ENCODE results near the gene TMPRSS4.
"Not testable (repeated sequence)": the region's sequence is repeated elsewhere in the genome, so short reads cannot be mapped to it uniquely, and the experiment has no call there.

Gene TMPRSS4

DNA sequence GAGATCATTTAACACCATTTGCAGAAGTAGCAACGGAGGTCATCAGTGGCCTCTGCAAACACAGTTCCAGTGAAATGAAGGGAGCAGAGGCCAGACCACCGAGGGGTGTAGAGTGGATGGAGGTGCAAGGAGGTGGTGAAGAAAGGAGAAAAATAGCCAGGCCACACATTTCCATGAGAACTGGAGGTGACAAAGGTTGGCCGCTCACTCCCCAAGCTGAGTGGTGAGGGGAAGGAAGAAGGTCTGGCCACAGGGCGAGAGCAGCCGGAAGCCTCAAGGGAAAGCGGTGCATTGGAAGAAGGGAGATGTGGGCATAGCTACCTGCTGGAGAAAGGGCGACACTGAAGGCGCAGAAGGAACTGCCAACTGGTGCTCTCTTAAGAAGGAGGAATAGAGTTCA is 20.1 kb upstream of the TMPRSS4 start:
- DNase-seq, result no peak

DNA sequence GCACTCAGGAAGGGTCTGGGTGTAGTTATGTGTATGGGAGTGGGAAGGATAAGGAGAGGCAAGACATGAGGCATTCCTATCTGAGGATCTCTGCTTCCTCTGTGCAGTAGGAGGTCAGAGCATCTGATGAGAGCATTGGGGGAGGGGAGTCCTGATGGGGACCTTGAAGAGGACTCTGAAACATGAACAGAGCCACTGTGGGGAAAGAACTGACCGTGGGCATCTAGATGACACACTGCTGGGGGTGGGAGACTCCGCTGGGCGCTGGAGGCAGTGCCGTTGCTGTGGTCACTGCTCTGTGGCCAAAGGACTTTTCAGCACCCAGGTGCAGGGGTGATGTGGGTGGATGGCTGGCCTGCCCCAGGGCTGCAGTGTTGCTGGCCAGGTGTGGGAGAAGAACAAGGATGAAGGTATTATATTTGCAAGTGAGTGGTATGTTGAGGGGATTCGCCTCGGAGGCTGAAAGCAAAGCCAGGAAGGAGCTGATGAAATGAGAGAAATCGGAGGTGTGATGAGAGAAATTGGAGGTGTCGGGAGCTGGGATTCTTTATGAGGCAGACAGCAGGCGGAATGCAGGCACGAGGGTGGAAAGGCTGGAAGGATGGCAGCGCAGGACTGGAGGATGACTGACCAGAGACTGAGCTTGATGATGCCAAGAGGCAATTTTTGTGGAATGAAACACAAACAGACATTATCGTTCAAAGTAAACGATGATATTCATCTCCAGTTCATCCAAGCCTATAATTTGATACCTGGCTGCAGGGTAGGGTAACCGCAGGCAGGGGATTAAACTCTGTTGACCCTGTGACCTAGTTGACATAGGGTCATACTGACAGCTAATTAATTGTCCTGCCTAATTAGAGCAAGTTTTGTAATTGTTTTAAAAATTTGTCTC is 19.4 kb upstream of the TMPRSS4 start:
- DNase-seq, result no peak

DNA sequence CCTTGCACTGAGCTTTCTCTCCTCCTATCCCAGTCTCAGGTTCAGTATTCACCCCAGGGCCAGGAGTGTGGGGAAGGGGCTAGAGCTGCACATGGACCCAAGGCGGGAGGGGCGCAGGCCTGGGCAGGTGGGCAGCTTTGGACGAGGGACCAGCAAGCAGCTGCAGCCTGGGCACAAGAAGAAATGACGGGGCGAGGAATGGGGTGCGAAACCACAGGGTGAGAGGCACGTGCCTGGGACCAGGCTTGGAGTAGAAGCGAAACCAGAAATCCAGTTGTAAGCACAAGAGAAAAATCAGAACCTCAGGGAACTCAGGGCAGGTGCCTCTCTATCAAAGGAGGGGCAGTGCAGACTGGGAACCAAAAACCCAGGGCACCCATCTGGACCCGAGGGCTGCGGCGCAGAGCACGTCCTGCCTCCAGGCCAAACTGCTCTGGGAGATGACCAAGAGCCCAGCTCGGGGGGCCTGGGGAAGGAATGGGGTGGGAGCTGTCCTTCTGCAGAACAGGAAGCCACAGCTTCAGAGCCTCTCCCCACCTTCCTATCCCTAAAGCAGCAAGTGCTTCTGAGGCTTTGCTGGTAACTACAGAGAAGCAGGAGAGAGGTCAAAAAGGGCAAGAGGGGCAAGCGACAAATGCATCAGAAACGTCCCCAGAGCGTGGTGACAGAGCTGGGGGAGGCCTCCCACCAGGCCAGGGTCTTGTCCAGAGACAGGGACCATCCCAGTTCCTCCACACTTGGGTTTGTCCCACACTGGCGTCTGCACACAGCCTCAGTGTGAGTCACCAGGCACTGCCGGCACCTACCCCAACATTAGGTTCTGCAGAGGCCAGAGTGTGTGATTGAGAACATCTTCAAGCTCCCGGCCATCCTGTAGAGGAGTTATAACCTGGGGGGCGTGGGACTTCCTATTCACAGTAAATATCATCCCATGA is 18.3 kb upstream of the TMPRSS4 start:
- no peak for DNase-seq

DNA sequence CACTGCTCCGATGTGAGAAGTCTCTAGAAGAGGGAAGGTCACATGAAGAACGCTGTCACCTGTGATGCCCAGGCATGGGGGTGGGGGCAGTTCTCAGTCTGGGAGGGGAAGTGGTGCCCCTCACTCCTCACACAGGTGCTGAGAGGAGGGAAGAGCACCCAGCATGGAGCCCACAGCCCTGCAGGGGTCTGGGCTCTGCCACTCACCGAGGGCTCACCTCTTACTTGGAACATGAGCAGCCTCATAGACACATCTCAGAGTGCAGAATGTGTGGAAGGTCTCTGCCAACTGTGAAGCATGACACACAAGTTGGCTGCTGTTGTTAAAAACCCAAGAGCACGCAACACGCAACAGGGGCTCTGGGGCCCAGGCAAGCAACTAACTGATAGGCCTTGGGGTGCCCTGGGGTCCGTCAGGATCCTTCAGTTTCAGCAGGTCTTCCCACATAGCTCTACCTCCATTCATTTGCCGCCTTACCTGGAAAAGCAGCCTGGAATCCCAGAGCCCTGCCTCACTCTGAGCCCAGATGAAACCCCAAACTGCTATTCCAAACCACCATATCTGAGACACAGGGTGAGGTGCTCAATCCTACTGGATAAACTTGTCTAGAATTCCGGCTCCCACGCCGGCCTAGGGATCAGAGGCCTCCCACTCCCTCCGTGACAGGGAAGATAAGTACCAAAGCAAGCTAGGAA is 17.5 kb upstream of the TMPRSS4 start:
- DNase-seq, result no peak

DNA sequence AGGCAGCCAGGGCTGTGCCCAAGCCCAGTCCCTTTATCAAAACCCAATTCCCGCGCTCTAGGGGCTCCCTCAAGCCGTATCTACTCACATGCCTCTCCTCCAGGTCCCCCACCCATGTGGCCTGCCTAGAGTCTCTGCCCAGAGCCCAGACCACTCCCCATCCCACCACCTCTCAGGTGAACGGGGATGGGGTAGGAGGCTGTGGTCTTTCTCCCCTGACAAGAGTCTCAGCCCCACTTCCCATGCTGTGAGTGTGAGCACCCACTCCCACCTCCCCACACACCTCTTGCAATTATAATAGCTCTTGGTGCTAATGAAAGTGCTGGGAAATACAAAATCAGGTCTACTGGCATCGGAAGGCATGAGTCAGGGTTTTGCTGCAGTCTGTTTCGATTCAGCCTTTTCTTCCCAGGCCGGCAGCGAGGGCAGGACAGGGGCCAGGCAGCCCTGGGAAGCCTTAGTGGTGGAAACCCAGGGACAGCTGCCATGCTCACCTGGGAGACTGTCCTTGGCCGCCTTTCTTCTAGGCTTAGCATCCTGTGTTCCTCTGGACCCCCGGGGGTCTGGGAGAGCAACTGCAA is 16.7 kb upstream of the TMPRSS4 start:
- no peak for DNase-seq

DNA sequence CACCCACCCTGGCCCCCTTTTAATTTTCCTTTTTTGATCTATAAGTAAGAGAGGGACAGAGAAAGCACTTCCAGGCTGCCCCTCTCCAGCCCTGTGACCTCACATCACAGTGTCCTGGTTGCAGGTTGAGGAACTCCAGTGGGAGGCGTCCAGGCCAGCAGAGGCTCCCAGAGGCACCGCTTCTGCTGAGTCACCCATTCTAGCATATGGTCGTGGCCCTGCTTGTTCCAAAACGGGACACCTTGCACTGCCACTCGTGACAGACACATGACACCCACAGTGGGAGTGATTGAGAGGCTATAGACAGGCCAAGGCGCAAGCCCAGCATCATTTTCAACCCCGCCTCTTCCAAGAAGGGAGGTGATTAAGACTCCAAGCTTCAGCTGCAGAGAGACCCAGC is 16.0 kb upstream of the TMPRSS4 start:
- DNase-seq, result no peak

DNA sequence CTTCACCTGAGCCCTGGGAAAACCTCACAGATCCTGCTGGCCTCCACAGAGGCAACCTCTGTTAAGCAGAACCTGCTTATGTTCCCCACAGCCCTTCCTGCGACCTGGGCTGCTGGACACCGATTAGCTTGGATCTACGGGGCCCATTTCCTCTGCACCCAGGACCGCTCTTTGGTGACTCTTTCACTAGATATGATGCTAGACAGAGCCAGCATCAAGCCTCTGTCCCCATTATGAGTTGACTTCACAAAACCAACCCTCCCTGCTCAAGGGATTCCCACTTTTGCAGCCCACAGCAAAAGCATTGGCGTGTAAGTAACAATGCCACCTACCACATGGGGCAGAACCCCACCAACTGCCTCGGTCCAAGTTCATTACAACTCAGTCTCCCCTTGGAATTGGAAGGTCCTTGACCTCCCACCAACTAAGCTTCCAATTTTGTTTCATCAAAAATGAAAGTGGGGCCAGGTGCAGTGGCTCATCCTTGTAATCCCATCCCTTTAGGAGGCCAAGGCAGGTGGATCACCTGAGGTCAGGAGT is 15.2 kb upstream of the TMPRSS4 start:
- no peak for DNase-seq

DNA sequence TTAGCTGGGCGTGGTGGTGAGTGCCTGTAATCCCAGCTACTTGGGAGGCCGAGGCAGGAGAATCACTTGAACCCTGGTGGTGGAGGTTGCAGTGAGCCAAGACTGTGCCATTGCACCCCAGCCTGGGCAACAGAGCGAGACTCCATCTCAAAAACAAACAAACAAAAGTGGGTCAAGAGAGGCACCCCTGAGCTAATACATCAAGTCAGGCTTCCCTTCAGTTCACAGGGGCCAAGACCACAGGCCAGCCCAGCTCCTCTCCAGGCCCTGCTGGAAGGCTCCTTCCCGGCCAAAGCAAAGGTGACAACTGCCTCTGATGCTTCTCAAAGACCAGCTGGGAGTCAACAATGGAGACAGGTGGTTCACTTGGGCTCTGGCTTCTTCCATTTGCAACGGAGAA is 14.7 kb upstream of the TMPRSS4 start:
- DNase-seq, result not testable (repeated sequence)

DNA sequence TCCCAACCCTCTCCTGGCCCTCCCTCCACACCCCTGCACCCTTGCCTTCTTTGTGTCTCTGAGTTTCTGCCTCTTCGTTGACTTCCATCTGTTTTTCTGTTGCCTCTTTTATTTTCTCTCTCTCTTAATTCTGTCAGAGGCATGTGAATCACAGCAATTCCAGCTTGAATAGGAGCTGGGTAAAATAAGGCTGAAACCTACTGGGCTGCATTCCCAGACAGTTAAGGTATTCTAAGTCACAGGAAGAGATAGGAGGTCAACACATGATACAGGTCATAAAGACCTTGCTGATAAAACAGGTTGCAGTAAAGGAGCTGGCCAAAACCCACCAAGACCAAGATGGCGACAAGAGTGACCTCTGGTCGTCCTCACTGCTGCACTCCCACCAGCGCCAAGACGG is 14.2 kb upstream of the TMPRSS4 start:
- DNase-seq, result not testable (repeated sequence)

DNA sequence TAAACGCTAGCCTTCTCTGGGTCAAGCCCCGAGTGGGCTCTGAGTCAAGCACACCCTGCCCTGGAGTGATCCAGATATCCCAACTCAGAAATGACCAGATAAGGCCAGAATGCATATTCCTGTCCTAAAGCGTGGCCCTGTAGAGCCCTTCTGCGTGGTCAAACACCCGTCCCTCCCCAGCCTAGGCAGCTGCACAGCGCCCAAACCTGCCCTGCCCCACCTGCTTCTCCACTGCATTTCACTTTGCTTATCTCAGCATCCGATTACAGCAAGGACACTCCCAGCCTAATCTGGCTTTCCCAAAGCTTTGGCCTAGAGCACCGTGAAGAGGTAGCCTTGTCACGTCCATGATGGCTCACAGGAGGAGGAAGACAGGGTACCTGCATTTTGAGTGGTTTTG is 11.9 kb upstream of the TMPRSS4 start:
- no peak for DNase-seq

DNA sequence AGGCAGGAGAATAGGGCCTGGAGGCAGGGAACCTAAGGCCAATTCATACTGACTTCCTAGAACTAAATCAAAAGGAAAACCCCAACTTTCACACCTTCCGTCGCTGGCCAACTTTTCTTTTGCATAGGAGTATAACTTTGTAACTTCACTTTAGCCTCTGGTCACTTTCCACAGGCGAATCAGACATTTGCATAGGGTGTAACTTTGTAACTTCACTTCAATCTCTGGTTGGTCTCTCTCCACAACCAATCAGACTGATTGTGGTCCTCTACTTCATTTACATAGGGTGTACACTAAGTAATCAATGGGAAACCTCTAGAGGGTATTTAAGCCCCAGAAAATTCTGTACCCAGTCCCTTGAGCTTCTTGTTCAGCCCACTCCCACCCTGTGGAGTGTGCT is 11.5 kb upstream of the TMPRSS4 start:
- DNase-seq, result no peak

DNA sequence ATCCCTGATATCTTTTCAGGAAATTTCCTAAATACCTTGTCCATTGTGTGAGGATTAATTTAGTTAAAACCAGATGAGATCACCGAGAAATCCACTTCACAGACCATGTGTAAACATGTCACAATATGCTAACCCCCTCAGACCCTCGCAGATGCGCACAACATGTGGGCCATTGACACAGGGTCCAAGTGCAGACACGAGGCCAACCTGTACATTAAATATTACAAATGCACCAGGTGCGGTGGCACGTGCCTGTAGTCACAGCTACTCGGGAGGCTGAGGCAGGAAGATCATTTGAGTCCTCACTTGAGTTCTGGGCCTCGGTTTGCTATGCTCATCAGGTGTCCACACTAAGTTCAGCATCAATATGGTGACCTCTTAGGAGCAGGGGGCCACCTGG is 9.9 kb upstream of the TMPRSS4 start:
- DNase-seq, result no peak

DNA sequence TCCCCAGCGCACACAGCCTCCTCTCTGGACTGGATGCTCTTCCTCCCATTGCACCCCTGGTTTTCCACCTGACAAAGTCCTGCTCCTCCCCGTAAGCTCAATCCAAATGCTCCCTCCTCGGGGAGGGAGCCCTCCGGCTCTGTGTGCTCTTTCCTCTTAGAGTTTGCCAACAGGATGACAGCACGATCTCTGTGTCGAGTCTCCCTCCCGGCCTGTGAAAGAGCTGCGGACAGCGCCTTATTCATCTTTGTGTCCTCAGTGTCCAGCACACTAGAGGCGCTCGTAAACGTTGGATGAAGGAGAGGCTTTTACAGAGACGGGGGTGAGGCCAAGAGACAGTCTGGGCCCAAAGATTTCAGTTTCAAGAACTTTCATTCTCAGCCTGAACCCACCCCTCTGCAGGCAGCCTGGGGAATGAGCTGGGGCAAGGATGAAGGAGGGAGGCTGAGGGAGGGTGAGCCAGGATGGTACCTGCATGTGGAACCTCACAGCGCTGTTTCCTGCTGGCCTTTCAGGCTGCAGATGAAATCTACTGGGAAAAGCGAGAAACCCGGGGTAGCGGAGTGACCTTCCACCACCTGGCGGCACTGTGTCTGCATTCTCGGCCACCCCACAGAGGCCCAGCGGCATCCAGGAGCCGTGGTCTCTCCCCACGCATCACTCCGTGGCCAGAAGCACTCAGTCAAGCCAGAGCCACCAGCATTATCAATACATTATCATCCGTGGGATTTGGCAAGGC is 8.5 kb upstream of the TMPRSS4 start:
- DNase-seq, result no peak

DNA sequence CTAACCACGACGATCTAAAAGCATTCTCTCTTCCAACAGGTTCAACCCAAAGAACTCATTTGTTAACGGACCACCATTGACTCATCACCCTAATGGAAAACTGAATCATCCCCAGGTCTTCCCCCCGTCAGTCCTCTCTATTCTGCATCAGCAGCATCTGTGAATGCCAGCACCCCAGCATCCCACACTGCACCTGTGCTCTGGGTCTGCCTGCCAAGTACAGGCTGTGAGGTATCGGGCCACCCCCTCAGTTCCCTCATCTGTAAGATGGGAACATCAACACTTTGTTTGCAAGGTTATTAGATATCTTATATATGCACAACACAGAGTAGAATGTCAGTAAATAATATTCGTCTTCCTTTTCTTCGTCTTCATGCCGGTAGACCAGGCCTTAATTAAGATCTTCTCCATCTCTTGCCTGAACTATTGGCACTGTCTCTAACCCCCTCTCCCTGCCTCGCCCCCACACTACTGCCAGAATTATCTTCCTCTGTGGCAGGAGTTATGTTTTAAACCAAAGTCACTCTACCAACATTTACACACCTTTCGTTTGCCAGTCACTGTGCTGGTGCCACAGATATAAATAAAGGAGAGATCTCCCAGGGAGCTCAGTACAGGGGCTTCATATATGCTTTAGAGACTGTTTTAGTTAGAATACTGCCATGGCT is 7.8 kb upstream of the TMPRSS4 start:
- no peak for DNase-seq

DNA sequence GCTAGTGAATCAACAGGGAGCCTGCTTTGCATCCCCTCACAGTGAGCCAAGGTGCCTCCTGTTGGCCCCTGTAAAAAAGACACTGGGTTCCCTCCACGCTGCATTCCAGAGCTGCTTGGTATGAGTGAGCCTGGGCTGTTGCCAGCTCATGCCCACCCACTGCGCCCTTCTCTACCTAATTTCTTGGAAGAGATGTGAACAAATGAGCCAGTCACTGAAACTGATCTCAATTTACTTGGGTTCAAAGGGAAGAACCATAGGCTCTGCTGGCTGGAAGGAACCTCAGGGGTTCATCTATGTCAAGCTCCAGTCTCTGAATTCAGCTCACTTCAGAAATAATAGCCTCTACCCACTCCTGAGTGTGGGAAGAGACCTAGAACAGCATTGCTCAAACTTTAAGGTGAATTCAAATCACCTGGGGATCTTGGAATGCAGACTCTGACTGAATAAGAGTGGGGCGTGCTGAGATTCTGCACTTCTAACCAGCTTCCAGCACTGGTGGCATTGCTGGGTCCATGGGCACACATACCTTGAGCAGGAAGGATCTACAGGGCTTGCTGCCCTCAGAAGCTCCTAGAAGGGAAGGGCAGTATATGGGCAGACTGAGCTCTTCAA is 5.4 kb upstream of the TMPRSS4 start:
- DNase-seq, result no peak

DNA sequence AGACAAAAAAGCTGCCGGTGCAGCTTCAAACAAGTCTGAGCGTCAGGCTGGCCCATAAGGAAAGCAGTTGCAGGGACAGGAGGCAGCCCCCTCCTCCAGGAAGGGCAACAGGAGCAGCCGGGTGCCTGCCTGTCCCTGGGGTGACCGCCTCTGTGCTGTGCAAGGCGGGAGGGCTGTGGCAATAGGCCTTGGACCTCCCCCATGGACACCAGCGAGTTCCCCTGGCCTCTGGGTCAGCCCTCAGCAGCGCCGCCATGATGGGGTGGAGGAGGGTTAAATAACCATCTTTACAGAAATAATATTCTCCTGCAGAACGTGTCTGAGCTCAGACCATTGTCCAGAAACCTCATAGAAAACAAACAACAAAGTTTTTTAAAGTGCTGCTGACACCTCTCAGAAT is 3.3 kb upstream of the TMPRSS4 start:
- no peak for DNase-seq

DNA sequence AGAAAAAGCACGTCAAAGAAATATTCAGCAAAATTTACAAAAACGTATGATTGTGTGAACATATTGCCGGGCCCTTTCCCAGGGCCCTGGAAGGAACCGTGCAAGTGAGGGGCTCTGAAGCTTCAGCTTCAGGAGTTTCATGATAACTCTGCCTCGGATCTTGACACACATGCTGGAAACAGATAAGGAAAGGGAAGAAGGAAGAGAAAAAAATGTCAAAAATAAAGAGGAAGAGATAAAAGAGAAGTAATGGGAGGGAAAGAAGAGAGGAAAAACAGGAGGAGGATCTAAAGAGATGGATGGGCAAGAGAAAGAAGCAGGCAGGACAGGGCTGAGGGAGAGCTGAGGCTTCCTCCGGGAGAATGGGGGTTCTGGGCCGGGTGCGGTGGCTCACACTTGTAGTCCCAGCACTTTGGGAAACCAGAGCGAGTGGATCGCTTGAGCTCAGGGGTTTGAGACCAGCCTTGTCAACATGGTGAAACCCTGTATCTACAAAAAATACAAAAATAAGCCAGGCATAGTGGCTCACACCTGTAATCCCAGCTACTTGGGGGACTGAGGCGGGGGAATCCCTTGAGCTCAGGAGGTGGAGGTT is 2.7 kb upstream of the TMPRSS4 start:
- DNase-seq, result no peak

DNA sequence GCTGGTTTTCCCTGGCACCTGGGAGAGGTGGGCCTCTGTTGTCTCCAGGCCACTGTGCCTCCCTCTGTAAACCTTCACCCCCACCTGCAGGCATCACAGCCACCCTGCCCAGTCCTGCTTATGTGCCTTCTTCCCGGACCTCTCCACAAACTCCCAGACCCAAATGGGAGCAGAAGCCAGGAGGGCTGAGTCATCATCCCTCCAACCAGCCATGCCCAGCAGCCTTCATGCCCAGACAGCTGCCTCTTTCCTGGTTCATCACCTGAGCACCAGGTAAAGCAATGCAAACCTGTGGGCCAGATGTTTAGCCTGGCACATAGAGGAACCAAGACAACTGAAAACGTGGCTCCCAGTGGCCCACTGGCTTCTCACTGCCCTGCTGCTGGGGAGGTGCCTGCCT is 2.1 kb upstream of the TMPRSS4 start:
- no peak for DNase-seq

DNA sequence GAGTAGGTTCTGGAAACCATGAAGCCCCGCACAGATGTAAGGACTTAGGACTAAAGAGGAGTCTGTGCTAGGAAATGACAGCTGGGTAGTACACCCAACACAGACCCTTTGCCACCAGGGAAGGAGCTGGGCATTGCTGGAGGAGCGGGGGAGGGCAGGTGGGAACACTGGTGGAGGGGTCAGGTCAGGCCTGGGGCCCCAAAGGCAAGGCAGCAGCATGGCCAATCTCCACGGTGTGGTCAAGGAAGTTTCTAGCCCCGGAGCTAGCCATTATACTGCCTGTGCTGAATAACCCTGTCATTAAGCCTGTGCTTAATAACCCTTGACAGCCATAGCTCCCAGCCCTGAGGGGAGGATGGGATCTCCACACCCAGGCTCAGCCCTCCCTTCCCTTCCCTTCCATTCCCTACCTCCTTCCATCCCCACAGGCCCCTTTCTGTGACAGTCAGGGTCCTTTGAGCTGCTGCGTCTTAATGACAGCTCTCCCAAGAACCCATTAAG is 2.1 kb downstream of the TMPRSS4 start:
- DNase-seq, result no peak

DNA sequence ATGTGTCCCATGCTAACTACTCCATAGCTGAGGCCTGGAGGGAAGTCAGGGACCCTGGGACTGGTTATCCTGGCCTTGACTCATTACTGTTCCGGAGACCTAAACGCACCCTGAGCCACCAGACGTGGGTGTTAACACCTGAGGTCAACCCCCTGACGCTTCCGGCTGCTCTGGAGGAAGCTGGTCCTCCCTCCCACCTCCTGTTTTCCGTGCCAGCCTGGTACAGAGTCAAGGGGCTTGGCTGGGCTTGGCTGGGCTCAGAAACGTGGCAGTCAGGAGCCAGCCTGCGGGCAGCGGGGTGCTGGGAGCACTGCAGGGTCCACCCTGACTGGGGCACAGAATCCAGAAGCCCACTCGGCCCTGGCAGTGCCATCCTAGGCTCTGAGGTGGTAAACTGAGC is 2.6 kb downstream of the TMPRSS4 start:
- DNase-seq, result no peak
